HCT116 (cell line): ENCODE measurements around the gene SDK1. TPM values are rescaled to one million over a fixed set of nuclear protein-coding genes. Genes with fewer than 3 reads are reported as not detected.

ENCODE experiments used
- ATAC-seq: fragments of 200-7000 bp; cut with Tn5 transposase; 2 replicates; pipeline ENCODE4 v1.9.1; 2020; ENCODE audit warnings: mild to moderate bottlenecking, moderate library complexity
- BruUV-seq: library from RNA; stranded (reverse); fragments of 400-500 nt; replicated peaks from 2 replicates; lab custom pipeline; 2021; lab: Mats Ljungman, UMichigan
- CTCF ChIA-PET: fragments of 300-600 bp; sonication (Branson Sonifier 250); formaldehyde crosslinking; loops from one replicate; lab custom pipeline; 2021; ENCODE audit warnings: antibody characterized with exemption; lab: Charles Lee
- POLR2A ChIA-PET: fragments of 300-600, 350-600 bp; sonication (Branson Sonifier 250); formaldehyde crosslinking; loops from one replicate; lab custom pipeline; 2021; ENCODE audit warnings: antibody characterized with exemption; lab: Charles Lee
- RAD21 ChIA-PET, 2 experiments: fragments of 300-600 bp; sonication (Branson Sonifier 250); formaldehyde crosslinking; loops; one replicate each; lab custom pipeline; 2023; ENCODE audit warnings: low total read pairs in 2 of 2; ENCODE audit not compliant: uncharacterized antibody in 2 of 2, unreplicated experiment in 2 of 2, low non-redundant PET in 1 of 2; lab: Charles Lee
- DNase-seq: peaks from one replicate; pipeline ENCODE4 v3.0.0-alpha.2; 2010; ENCODE audit warnings: low read depth, low spot score
- H2AFZ ChIP-seq: fragments of 200-600 bp; shearing (Covaris generic), sonication (generic); 2 replicates; pipeline ENCODE4 v1.6.1; 2017; ENCODE audit warnings: low read depth, mixed run types, mixed read lengths, antibody characterized with exemption, low read length; ENCODE audit not compliant: poor library complexity, severe bottlenecking
- H3K27ac ChIP-seq: 2 replicates; pipeline ENCODE4 v1.5.1; 2012; ENCODE audit warnings: low read depth, low read length
- H3K27me3 ChIP-seq: fragments of 200-600 bp; sonication (generic); 2 replicates; pipeline ENCODE4 v1.6.1; 2016; ENCODE audit warnings: mixed run types, low read length, mixed read lengths; ENCODE audit not compliant: insufficient read depth
- H3K36me3 ChIP-seq, 2 experiments: fragments of 200-500 bp in 1 of 2; fragments of 200-600 bp in 1 of 2; sonication (Bioruptor generic) in 1 of 2; sonication (generic) in 1 of 2; 2 replicates each; pipeline versions ENCODE4 v1.5.1 to v1.6.1; 2014 to 2016; ENCODE audit warnings: low read length in 2 of 2, inconsistent platforms in 1 of 2, mixed read lengths in 1 of 2, mixed run types in 1 of 2; ENCODE audit not compliant: insufficient read depth in 2 of 2, control insufficient read depth in 1 of 2
- H3K4me1 ChIP-seq, 2 experiments: fragments of 200-600 bp in 1 of 2; sonication (generic) in 1 of 2; 2 replicates each; pipeline versions ENCODE4 v1.5.1 to v1.6.1; 2012 to 2017; ENCODE audit warnings: low read length in 2 of 2, inconsistent platforms in 1 of 2, mild to moderate bottlenecking in 1 of 2, mixed read lengths in 1 of 2, mixed run types in 1 of 2, moderate library complexity in 1 of 2; ENCODE audit not compliant: insufficient read depth in 2 of 2, control insufficient read depth in 1 of 2
- H3K4me2 ChIP-seq: fragments of 200-600 bp; sonication (generic); 2 replicates; pipeline ENCODE4 v1.6.1; 2017; ENCODE audit warnings: mixed run types, low read length, mixed read lengths
- H3K4me3 ChIP-seq, 2 experiments: fragments of 200-600 bp in 1 of 2; sonication (generic) in 1 of 2; replicated peaks in 1 of 2; 2 replicates each; pipeline ENCODE4 v1.5.1; 2011 to 2016; ENCODE audit warnings: low read length in 2 of 2, control low read depth in 1 of 2, low read depth in 1 of 2, mild to moderate bottlenecking in 1 of 2, mixed read lengths in 1 of 2, mixed run types in 1 of 2
- H3K79me2 ChIP-seq: fragments of 200-600 bp; sonication (generic); 2 replicates; pipeline ENCODE4 v1.6.1; 2017; ENCODE audit warnings: mild to moderate bottlenecking, mixed run types, low read length, moderate library complexity, mixed read lengths; ENCODE audit not compliant: insufficient read depth
- H3K9ac ChIP-seq: fragments of 200-600 bp; sonication (generic); 2 replicates; pipeline ENCODE4 v1.6.1; 2016; ENCODE audit warnings: low read length, mixed read lengths
- H3K9me2 ChIP-seq: fragments of 200-600 bp; sonication (generic), shearing (Covaris generic); 2 replicates; pipeline ENCODE4 v1.6.1; 2017; ENCODE audit warnings: mixed run types, mild to moderate bottlenecking, moderate library complexity; ENCODE audit not compliant: insufficient read depth
- H3K9me3 ChIP-seq, 2 experiments: fragments of 200-500 bp in 1 of 2; fragments of 200-600 bp in 1 of 2; sonication (Bioruptor generic) in 1 of 2; sonication (generic) in 1 of 2; 2 replicates each; pipeline ENCODE4 v1.6.1; 2014 to 2017; ENCODE audit warnings: low read length in 2 of 2, mixed read lengths in 2 of 2, inconsistent platforms in 1 of 2, low read depth in 1 of 2, mild to moderate bottlenecking in 1 of 2, mixed run types in 1 of 2, moderate library complexity in 1 of 2; ENCODE audit not compliant: control insufficient read depth in 1 of 2, insufficient read depth in 1 of 2
- H4K20me1 ChIP-seq: fragments of 200-600 bp; sonication (generic), shearing (Covaris generic); 2 replicates; pipeline ENCODE4 v1.6.1; 2017; ENCODE audit warnings: mixed run types, mild to moderate bottlenecking, moderate library complexity; ENCODE audit not compliant: insufficient read depth
- ATF3 ChIP-seq: IDR thresholded peaks from 2 replicates; pipeline ENCODE4 v1.6.1; 2012
- CBX3 ChIP-seq: IDR thresholded peaks from 2 replicates; pipeline ENCODE4 v1.6.1; 2012; ENCODE audit warnings: low read depth
- CTCF ChIP-seq, 3 experiments: fragments of 200-600 bp in 1 of 3; sonication (generic) in 1 of 3; IDR thresholded peaks in 2 of 3; conservative IDR thresholded peaks in 1 of 3; 2 replicates each; pipeline ENCODE4 v1.5.1; 2012 to 2017; ENCODE audit warnings: low read depth in 2 of 3, low read length in 2 of 3, antibody characterized with exemption in 1 of 3, borderline replicate concordance in 1 of 3, control low read depth in 1 of 3, mild to moderate bottlenecking in 1 of 3, mixed read lengths in 1 of 3, mixed run types in 1 of 3, moderate library complexity in 1 of 3; ENCODE audit not compliant: insufficient read depth in 1 of 3
- EGR1 ChIP-seq: IDR thresholded peaks from 2 replicates; pipeline ENCODE4 v1.6.1; 2012; ENCODE audit warnings: low read depth
- ELF1 ChIP-seq: IDR thresholded peaks from 2 replicates; pipeline ENCODE4 v1.6.1; 2012; ENCODE audit warnings: low read depth, borderline replicate concordance
- POLR2AphosphoS5 ChIP-seq: IDR thresholded peaks from 2 replicates; pipeline ENCODE4 v1.6.1; 2011; ENCODE audit warnings: mild to moderate bottlenecking, low read depth, low read length, moderate library complexity
- SIN3A ChIP-seq: IDR thresholded peaks from 2 replicates; pipeline ENCODE4 v1.6.1; 2012; ENCODE audit warnings: low read depth
- SP1 ChIP-seq: IDR thresholded peaks from 2 replicates; pipeline ENCODE4 v1.6.1; 2012; ENCODE audit warnings: low read depth
- YY1 ChIP-seq: IDR thresholded peaks from 2 replicates; pipeline ENCODE4 v1.6.1; 2011; ENCODE audit warnings: low read length, low read depth, moderate library complexity, mild to moderate bottlenecking; ENCODE audit not compliant: insufficient replicate concordance; ENCODE audit errors: extremely low read depth
- ZBTB33 ChIP-seq: IDR thresholded peaks from 2 replicates; pipeline ENCODE4 v1.6.1; 2011; ENCODE audit warnings: mild to moderate bottlenecking, low read length, moderate library complexity; ENCODE audit not compliant: insufficient replicate concordance; ENCODE audit errors: extremely low read depth
- intact Hi-C: fragments of 100-400 bp; cut with micrococcal nuclease; formaldehyde crosslinking; loops from 2 replicates; pipeline ENCODE4 v1.10.0; 2022
- total RNA-seq: library from RNA; stranded (reverse); gene quantifications from one replicate; pipeline ENCODE4 v1.2.1, GENCODE V29; 2021; ENCODE audit not compliant: unreplicated experiment

The SDK1 gene
- total RNA-seq, 1 experiment from 2014 or later, result 0.05 TPM

- Histone ChIP-seq H3K4me3 (no peak overlapping the region), H3K4me1 (no peaks in the 10 kb centered on the region), H3K27me3 (peaks cover 44% of the 10 kb centered on the region), H3K9me3 (no peaks in the 10 kb centered on the region), H3K9me2 (no peaks in the 10 kb centered on the region), H4K20me1 (no peaks in the 10 kb centered on the region), H3K36me3 (no peaks in the 10 kb centered on the region), H3K79me2 (no peaks in the 10 kb centered on the region), H2AFZ (no peak overlapping the region), H3K27ac (no peak overlapping the region), H3K4me2 (no peak overlapping the region), H3K9ac (no peak overlapping the region)
- DNase-seq, result no peak
- ChIA-PET RAD21 (no interaction called here), POLR2A (no interaction called here), CTCF (no interaction called here)
- ATAC-seq, result no peak
- intact Hi-C loops, result no loop called here
- TF ChIP-seq ELF1 (no peak), ZBTB33 (no peak), POLR2AphosphoS5 (no peak), SIN3A (no peak), CTCF (IDR thresholded peaks at IDR 0.05 in 2 of 3, conservative IDR thresholded peaks at IDR 0.05 in 1 of 3; ENCODE audit: borderline replicate concordance in 1 of 3, insufficient read depth in 1 of 3, low read depth in 2 of 3, low read length in 2 of 3) (no peak), SP1 (no peak), EGR1 (no peak), ATF3 (no peak), CBX3 (no peak), YY1 (no peak)
- no TSS peak for BruUV-seq
Measured at GRCh38 chr7:3345699-3346481, 44.8 kb downstream of the SDK1 start.
